Measurements from ENCODE around the gene IDH3G. TPM values are rescaled to one million over a fixed set of nuclear protein-coding genes. Genes with fewer than 3 reads are reported as not detected.

Gene IDH3G
- total RNA-seq, 1 experiment from 2014 or later = 173 TPM

- no peak for DNase-seq (ENCODE audit: low spot score)
Observed at GRCh38 chrX:153816831-153817690, 22.9 kb upstream of the IDH3G start.

GRCh38 chrX:153814591-153815315 is 20.6 kb upstream of the IDH3G start:
- DNase-seq (ENCODE audit: low spot score) = no peak

GRCh38 chrX:153813161-153813560 is 19.0 kb upstream of the IDH3G start:
- no peak for DNase-seq (ENCODE audit: low spot score)

GRCh38 chrX:153812220-153812619 is 18.0 kb upstream of the IDH3G start:
- no peak for DNase-seq (ENCODE audit: low spot score)

- no peak for DNase-seq (ENCODE audit: low spot score)
Observed at GRCh38 chrX:153807976-153808375, 13.8 kb upstream of the IDH3G start.

- no peak for DNase-seq (ENCODE audit: low spot score)
Observed at GRCh38 chrX:153806999-153807575, 12.9 kb upstream of the IDH3G start.

GRCh38 chrX:153805436-153805835 is 11.3 kb upstream of the IDH3G start:
- DNase-seq (ENCODE audit: low spot score) = no peak

GRCh38 chrX:153804621-153805020 is 10.4 kb upstream of the IDH3G start:
- DNase-seq (ENCODE audit: low spot score) = no peak

- DNase-seq (ENCODE audit: low spot score) = no peak
Observed at GRCh38 chrX:153804100-153804595, 10.0 kb upstream of the IDH3G start.

- DNase-seq (ENCODE audit: low spot score) = no peak
Observed at GRCh38 chrX:153803211-153804099, 9.3 kb upstream of the IDH3G start.

- DNase-seq (ENCODE audit: low spot score) = no peak
Observed at GRCh38 chrX:153802513-153803045, 8.4 kb upstream of the IDH3G start.

GRCh38 chrX:153801669-153802068 is 7.5 kb upstream of the IDH3G start:
- no peak for DNase-seq (ENCODE audit: low spot score)

- no peak for DNase-seq (ENCODE audit: low spot score)
Observed at GRCh38 chrX:153800746-153801145, 6.6 kb upstream of the IDH3G start.

- DNase-seq (ENCODE audit: low spot score) = no peak
Observed at GRCh38 chrX:153800177-153800722, 6.1 kb upstream of the IDH3G start.

- no peak for DNase-seq (ENCODE audit: low spot score)
Observed at GRCh38 chrX:153799326-153799725, 5.2 kb upstream of the IDH3G start.

GRCh38 chrX:153797415-153798015 is 3.3 kb upstream of the IDH3G start:
- DNase-seq (ENCODE audit: low spot score) = no peak

- peak; percentile 23 for DNase-seq (ENCODE audit: low spot score)
Observed at GRCh38 chrX:153794897-153795816, 982 bp upstream of the IDH3G start.

GRCh38 chrX:153793291-153793690 is 884 bp downstream of the IDH3G start:
- no peak for DNase-seq (ENCODE audit: low spot score)

GRCh38 chrX:153792368-153792767 is 1.8 kb downstream of the IDH3G start:
- no peak for DNase-seq (ENCODE audit: low spot score)
